Germinal center (tissue), 1 donor: ENCODE measurements around the gene FADS3.

Source experiments
- DNase-seq: peaks from one replicate; pipeline ENCODE4 v3.0.0; 2012; ENCODE audit warnings: mixed read lengths, low spot score

Gene FADS3

DNA sequence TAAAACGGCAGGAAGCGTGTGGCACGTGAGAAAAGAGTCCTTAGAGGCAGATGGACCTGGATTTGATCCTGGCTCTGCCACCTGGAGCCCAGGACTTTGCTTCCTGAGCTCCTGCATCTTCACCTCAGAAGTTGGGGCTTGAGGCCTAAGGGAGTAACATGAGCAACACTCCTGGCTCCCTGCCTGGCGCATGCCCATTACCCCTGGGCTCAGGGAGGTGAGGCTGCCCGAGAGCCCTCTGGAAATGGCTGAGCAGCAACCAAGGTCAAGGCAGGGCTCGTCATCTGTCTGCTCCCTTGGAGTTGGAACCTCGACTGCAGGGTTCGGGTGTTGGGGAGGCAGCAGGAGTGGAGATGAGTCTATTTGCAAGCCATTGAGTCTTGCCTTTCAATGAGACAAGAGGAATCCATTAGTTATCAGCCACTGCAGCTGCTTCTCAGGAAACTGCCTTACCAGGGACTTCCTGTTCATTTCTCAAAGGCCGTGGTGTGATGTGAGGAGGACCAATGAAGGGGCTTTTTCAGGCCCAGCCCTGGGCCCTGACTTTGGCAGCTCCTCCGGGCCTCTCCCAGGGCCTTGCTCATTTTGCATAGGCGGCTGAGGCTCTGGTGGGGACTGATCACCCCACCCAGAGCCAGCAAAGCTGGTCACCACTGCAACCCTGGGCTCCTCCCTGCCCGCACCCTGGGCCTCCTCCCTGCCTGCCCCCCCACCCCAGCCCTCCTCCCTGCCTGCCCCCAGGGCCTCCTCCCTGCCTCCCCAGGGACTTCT, 56.9 kb downstream of the FADS3 start:
- DNase-seq: peak; percentile 59

- no peak for DNase-seq
Observed at GRCh38 chr11:61833926-61834277, 57.4 kb downstream of the FADS3 start.

DNA sequence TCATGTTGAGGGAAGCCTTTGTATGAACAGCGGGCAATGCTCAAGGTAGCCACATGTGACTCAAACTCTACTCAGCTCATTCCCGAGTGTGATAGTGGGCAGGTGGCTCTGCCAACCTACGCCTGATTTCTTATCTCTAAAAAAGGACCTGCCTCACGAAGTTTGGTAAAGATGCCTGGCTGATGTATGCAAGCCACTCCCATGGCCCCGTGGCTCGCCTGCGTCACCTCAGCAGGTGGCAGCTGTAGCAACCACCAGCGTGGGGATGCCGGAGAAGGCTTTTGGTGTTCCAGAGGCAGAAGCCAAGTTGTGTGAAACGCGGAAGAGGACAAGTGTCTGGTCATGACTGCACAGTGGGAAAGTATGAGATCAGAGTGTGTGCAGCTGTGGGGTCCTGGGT, 57.9 kb downstream of the FADS3 start:
- no peak for DNase-seq

GRCh38 chr11:61832754-61833153, 58.6 kb downstream of the FADS3 start:
- DNase-seq: no peak

DNA sequence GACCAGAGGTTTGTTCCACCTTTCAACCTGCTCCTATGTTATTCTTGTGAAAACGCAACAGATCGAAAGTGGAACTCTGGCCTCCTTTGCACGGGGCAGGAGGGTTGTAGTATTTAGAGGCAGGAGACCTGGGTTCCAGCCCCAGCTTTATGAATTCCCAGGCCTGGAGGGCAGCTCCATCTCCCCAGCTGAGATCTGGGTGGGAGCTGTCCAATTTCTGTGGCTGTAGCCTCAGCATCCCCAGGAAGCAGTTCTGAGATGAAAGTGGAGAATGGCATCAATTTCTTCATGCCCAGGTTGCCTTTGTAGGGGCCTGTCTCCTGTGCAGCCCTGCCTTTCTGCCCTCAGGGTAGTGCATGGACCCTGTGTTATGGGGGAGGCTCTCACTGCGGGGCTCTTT, 59.1 kb downstream of the FADS3 start:
- DNase-seq: no peak

DNA sequence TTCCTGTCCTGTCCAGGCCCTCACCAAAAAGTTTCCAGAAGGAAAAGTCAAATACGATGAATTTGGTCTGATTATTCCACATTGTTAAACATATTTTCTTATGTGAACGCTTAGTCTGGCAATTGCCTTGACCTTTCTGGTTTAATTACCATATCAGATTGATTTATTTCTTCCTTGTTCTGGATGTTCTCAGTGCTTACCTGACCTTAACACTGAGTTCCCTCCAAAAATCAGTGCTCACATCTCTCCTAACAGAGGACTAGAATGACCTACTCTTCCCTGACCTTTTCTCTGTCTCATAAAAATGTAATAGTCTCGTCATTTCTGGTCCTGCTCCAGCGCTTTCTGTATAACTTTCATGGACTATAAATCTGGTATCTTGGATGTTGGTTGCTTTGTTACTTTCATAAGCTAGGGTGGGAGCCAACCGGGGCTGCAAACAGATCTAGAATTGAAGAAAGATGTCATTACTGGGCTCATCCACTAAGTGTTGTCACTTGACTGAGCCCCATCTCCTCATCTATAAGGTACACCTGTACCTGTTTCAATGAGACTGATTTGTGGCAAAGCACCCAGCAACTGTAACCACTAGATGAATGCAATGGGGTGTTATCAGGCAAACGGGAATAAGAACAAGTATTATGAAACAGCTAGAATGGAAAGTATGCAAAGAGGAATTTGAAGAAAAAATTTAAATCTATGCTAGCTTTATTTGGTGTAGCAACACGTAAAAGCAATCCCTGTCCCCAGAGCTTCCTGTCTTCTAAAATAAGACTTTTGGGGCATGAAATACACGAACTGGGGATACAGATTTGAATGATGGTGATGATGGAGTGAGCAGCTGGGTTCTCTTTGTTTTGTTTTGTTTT, 60.9 kb downstream of the FADS3 start:
- no peak for DNase-seq

GRCh38 chr11:61829806-61830205, 61.5 kb downstream of the FADS3 start:
- no peak for DNase-seq

- peak; percentile 44 for DNase-seq
Observed at GRCh38 chr11:61828629-61829407, 62.5 kb downstream of the FADS3 start.

DNA sequence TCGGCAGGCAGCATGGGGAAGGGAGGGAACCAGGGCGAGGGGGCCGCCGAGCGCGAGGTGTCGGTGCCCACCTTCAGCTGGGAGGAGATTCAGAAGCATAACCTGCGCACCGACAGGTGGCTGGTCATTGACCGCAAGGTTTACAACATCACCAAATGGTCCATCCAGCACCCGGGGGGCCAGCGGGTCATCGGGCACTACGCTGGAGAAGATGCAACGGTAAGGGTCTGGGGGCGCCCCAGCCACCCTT, 63.0 kb downstream of the FADS3 start:
- DNase-seq: no peak

DNA sequence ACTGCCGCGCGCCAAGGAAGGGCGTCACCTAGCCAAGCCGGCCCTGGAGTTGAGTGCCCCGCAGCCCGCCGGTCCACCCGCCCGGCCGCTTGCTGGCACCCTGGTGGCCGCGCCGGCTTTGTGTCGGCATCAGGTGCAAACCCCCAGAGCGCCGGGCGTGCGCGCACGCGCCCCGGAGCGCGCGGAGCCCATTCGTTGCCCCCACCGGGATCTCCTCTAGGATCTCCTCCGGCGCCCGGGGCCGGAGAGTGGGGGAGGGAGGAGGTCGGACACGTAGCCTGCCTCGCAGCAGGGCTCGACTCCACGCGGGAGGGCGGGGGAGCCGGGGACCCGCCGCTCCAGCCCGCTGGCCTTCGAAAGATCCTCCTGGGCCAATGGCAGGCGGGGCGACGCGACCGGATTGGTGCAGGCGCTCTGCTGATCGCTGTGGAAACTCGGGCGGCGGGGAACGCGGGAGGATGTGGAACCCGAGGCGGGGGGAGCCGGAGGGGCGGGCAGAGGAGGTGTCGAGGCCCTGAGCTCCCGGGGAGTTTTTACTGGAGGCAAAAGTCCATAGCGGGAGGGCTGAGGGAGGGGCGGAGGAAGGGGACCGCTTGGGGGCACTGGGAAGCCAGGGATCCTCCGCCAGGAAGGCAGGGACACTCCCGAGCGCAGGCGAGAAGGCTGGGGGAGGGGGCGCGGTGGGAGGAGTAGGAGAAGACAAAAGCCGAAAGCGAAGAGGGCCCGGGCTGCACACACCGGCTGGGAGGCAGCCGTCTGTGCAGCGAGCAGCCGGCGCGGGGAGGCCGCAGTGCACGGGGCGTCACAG, 63.6 kb downstream of the FADS3 start, which contains the start of gene FADS2:
TSS of gene FADS2 (plus strand) at position 730 of the 808 bp plus-strand sequence. CDS start 91 bp downstream, outside the sequence.
- DNase-seq: peak; percentile 65

- no peak for DNase-seq
Observed at GRCh38 chr11:61826930-61827570, 64.3 kb downstream of the FADS3 start.
